HepG2 (cell line): ENCODE results near the gene SYNGR1. TPM values are rescaled to one million over a fixed set of nuclear protein-coding genes. Genes with fewer than 3 reads are reported as not detected.

ENCODE experiments used
- BCL6 ChIP-seq: IDR thresholded peaks from 2 replicates; pipeline ENCODE4 v1.6.1; 2016; ENCODE audit warnings: missing genetic modification reagents, missing compliant biosample characterization
- BHLHE40 ChIP-seq: IDR thresholded peaks from 2 replicates; pipeline ENCODE4 v1.6.1; 2011; ENCODE audit warnings: low read length, improper control_type of control experiment
- CCDC6 ChIP-seq: sonication (generic); formaldehyde crosslinking; IDR thresholded peaks from 2 replicates; pipeline ENCODE4 v1.8.1; 2022; ENCODE audit warnings: mild to moderate bottlenecking, missing genetic modification reagents, moderate library complexity
- FOSL2 ChIP-seq: sonication (generic); formaldehyde crosslinking; IDR thresholded peaks from 2 replicates; pipeline ENCODE4 v1.4.0; 2020; ENCODE audit warnings: missing genetic modification reagents
- FOXK1 ChIP-seq: sonication (generic); formaldehyde crosslinking; IDR thresholded peaks from 2 replicates; pipeline ENCODE4 v1.4.0; 2020; ENCODE audit warnings: low read depth, missing genetic modification reagents, borderline replicate concordance
- GZF1 ChIP-seq: sonication (generic); formaldehyde crosslinking; IDR thresholded peaks from 2 replicates; pipeline ENCODE4 v1.5.1; 2020; ENCODE audit warnings: mild to moderate bottlenecking, missing genetic modification reagents
- HOXA3 ChIP-seq: sonication (generic); formaldehyde crosslinking; IDR thresholded peaks from 2 replicates; pipeline ENCODE4 v1.5.0; 2020; ENCODE audit warnings: missing genetic modification reagents
- KDM3A ChIP-seq: IDR thresholded peaks from 2 replicates; pipeline ENCODE4 v1.6.1; 2018; ENCODE audit warnings: low read depth, missing compliant biosample characterization
- MAZ ChIP-seq, 2 experiments: sonication (generic) in 1 of 2; formaldehyde crosslinking in 1 of 2; IDR thresholded peaks; 2 replicates each; pipeline versions ENCODE4 v1.5.0 to v1.6.1; 2012 to 2020; ENCODE audit warnings: low read depth in 2 of 2, mild to moderate bottlenecking in 2 of 2, borderline replicate concordance in 1 of 2, improper control_type of control experiment in 1 of 2, low read length in 1 of 2, missing genetic modification reagents in 1 of 2, moderate library complexity in 1 of 2
- MIER2 ChIP-seq: IDR thresholded peaks from 2 replicates; pipeline ENCODE4 v1.6.1; 2016; ENCODE audit warnings: missing biosample characterization, missing genetic modification reagents
- MXI1 ChIP-seq: IDR thresholded peaks from 3 replicates; pipeline ENCODE4 v1.6.1; 2012; ENCODE audit warnings: low read depth, low read length, inconsistent platforms, borderline replicate concordance
- NCOA1 ChIP-seq: sonication (generic); formaldehyde crosslinking; IDR thresholded peaks from 2 replicates; pipeline ENCODE4 v1.9.0; 2021; ENCODE audit warnings: missing genetic modification reagents
- NCOR1 ChIP-seq: fragments of 200-600 bp; sonication (generic); IDR thresholded peaks from 2 replicates; pipeline ENCODE4 v1.7.0; 2017; ENCODE audit warnings: antibody characterized with exemption, low read length, borderline replicate concordance
- PHF5A ChIP-seq: IDR thresholded peaks from one replicate; pipeline ENCODE4 v1.6.1; 2018; ENCODE audit warnings: low read depth, missing genetic modification reagents; ENCODE audit not compliant: unreplicated experiment
- RXRB ChIP-seq: IDR thresholded peaks from 2 replicates; pipeline ENCODE4 v1.6.1; 2016; ENCODE audit warnings: borderline replicate concordance, missing genetic modification reagents, missing compliant biosample characterization
- THAP9 ChIP-seq: sonication (generic); formaldehyde crosslinking; IDR thresholded peaks from 2 replicates; pipeline ENCODE4; 2020; ENCODE audit warnings: missing genetic modification reagents, mild to moderate bottlenecking, borderline replicate concordance
- TRIM24 ChIP-seq: sonication (generic); formaldehyde crosslinking; IDR thresholded peaks from 2 replicates; pipeline ENCODE4 v1.8.0; 2022; ENCODE audit warnings: mild to moderate bottlenecking, missing genetic modification reagents
- ZHX1 ChIP-seq: sonication (generic); formaldehyde crosslinking; IDR thresholded peaks from 2 replicates; pipeline ENCODE4 v1.8.1; 2022; ENCODE audit warnings: low read depth, mild to moderate bottlenecking, missing genetic modification reagents
- ZMAT3 ChIP-seq: sonication (generic); formaldehyde crosslinking; conservative IDR thresholded peaks from 2 replicates; pipeline ENCODE4 v1.7.0; 2021; ENCODE audit warnings: missing genetic modification reagents
- ZMYM3 ChIP-seq: sonication (generic); formaldehyde crosslinking; IDR thresholded peaks from 2 replicates; pipeline ENCODE4 v1.5.1; 2020; ENCODE audit warnings: mild to moderate bottlenecking, missing genetic modification reagents
- ZNF205 ChIP-seq: IDR thresholded peaks from 2 replicates; pipeline ENCODE4 v1.6.1; 2018; ENCODE audit warnings: missing biosample characterization, missing genetic modification reagents
- ZNF350 ChIP-seq: sonication (generic); formaldehyde crosslinking; IDR thresholded peaks from 2 replicates; pipeline ENCODE4 v1.4.0; 2020; ENCODE audit warnings: mild to moderate bottlenecking, low read depth, missing genetic modification reagents, borderline replicate concordance
- ZNF501 ChIP-seq: sonication (generic); formaldehyde crosslinking; IDR thresholded peaks from 2 replicates; pipeline ENCODE4 v1.5.1; 2020; ENCODE audit warnings: mild to moderate bottlenecking, moderate library complexity, missing genetic modification reagents
- ZNF564 ChIP-seq: sonication (generic); formaldehyde crosslinking; IDR thresholded peaks from 2 replicates; pipeline ENCODE4 v1.8.1; 2023; ENCODE audit warnings: mild to moderate bottlenecking, missing genetic modification reagents
- ZNF766 ChIP-seq: sonication (generic); formaldehyde crosslinking; IDR thresholded peaks from 2 replicates; pipeline ENCODE4 v1.5.0; 2020; ENCODE audit warnings: missing genetic modification reagents, borderline replicate concordance
- ZNF878 ChIP-seq: sonication (generic); formaldehyde crosslinking; IDR thresholded peaks from 2 replicates; pipeline ENCODE4 v1.8.1; 2023; ENCODE audit warnings: mild to moderate bottlenecking, missing genetic modification reagents, moderate library complexity
- ZSCAN20 ChIP-seq: sonication (generic); formaldehyde crosslinking; IDR thresholded peaks from 2 replicates; pipeline ENCODE4 v1.4.0; 2020; ENCODE audit warnings: missing genetic modification reagents, mild to moderate bottlenecking, borderline replicate concordance
- polyA plus RNA-seq, 8 experiments: library from polyadenylated mRNA; depleted of rRNA in 3 of 8; stranded (reverse) in 7 of 8; unstranded in 1 of 8; fragments of >200 nt; fragmentation: Illumina TruSeq in 4 of 8; extraction: Trizol in 4 of 8; gene quantifications; 2 replicates each; pipeline versions ENCODE4 v1.2.1 to v1.2.3, GENCODE V29; 2011 to 2016; ENCODE audit warnings: low read depth in 4 of 8, missing spikeins in 1 of 8, mixed read lengths in 1 of 8; ENCODE audit not compliant: insufficient read depth in 1 of 8
- total RNA-seq, 5 experiments: library from RNA; depleted of rRNA; stranded (reverse); fragments of >200 nt; fragmentation: Illumina TruSeq; extraction: Trizol; gene quantifications; 2 replicates each; pipeline ENCODE4 v1.2.3, GENCODE V29; 2016; ENCODE audit warnings: low read depth in 1 of 5

The SYNGR1 gene
- total and polyA plus RNA-seq, 2 of the 13 experiments (the other 11 are each of a cell fraction or from before 2014, with no cell fraction given), result 0.27 to 2.7 TPM

- TF ChIP-seq GZF1 (no peak), ZNF766 (CRISPR knock-in tag) (0 out of 2 replicates have a peak, but pooled peaks have one; percentile 67), ZNF564 (CRISPR knock-in tag) (no peak; the same call in 1 of the 2 replicates), PHF5A (CRISPR knock-in tag) (peak; percentile 83), MAZ (IDR thresholded peaks at IDR 0.05; ENCODE audit: borderline replicate concordance, low read depth, low read length) (no peak), MAZ (CRISPR knock-in tag; IDR thresholded peaks at IDR 0.05; ENCODE audit: low read depth) (0 out of 2 replicates have a peak, but pooled peaks have one; percentile 37), ZNF878 (CRISPR knock-in tag) (peak; percentile 90; the same call in 1 of the 2 replicates), FOXK1 (CRISPR knock-in tag) (peak; percentile 46; the same call in 1 of the 2 replicates), MIER2 (CRISPR knock-in tag) (peak; percentile 61; the same call in 1 of the 2 replicates), ZSCAN20 (CRISPR knock-in tag) (0 out of 2 replicates have a peak, but pooled peaks have one; percentile 73), ZMYM3 (CRISPR knock-in tag) (peak; percentile 96), KDM3A (CRISPR knock-in tag) (peak; percentile 84), BHLHE40 (peak; percentile 85), ZHX1 (CRISPR knock-in tag) (peak; percentile 23; the same call in 1 of the 2 replicates), BCL6 (CRISPR knock-in tag) (peak; percentile 86), NCOR1 (peak; percentile 83), THAP9 (CRISPR knock-in tag) (peak; percentile 62; the same call in 1 of the 2 replicates), ZNF350 (CRISPR knock-in tag) (0 out of 2 replicates have a peak, but pooled peaks have one; percentile 38), TRIM24 (CRISPR knock-in tag) (no peak), ZNF205 (CRISPR knock-in tag) (peak; percentile 69; the same call in 1 of the 2 replicates), ZMAT3 (CRISPR knock-in tag) (peak; percentile 81; the same call in 1 of the 2 replicates), CCDC6 (CRISPR knock-in tag) (peak; percentile 62; the same call in 1 of the 2 replicates), RXRB (CRISPR knock-in tag) (peak; percentile 86), MXI1 (peak; percentile 72; the same call in 1 of the 3 replicates), HOXA3 (CRISPR knock-in tag) (peak; percentile 91), NCOA1 (CRISPR knock-in tag) (no peak), FOSL2 (CRISPR knock-in tag) (peak; percentile 74), ZNF501 (CRISPR knock-in tag) (0 out of 2 replicates have a peak, but pooled peaks have one; percentile 53)
Observed at GRCh38 chr22:39303358-39303757, 46.4 kb upstream of the SYNGR1 start (continued).
